Measurements from ENCODE around the gene KRTAP9-8. TPM values are rescaled to one million over a fixed set of nuclear protein-coding genes. Genes with fewer than 3 reads are reported as not detected.
"Not testable (repeated sequence)": the region's sequence is repeated elsewhere in the genome, so short reads cannot be mapped to it uniquely, and the experiment has no call there.

KRTAP9-8 gene
- total RNA-seq, 2 experiments from 2014 or later = not detected

GRCh38 chr17:41267711-41268110 is 29.9 kb downstream of the KRTAP9-8 start:
- H3K36me3 Mint-ChIP-seq (ENCODE audit: low read depth) = no peaks in the 10 kb centered on the region
- H3K27ac Mint-ChIP-seq = no peak overlapping the region
- H3K4me1 Mint-ChIP-seq = peaks cover 8% of the 10 kb centered on the region
- H3K27me3 Mint-ChIP-seq = peaks cover 19% of the 10 kb centered on the region
- no peak overlapping the region for H3K4me3 Mint-ChIP-seq
- DNase-seq = no peak
- CTCF ChIA-PET = no interaction called here
- H3K9me3 Mint-ChIP-seq = no peaks in the 10 kb centered on the region
- POLR2A ChIA-PET = no interaction called here

GRCh38 chr17:41271323-41271722 is 33.5 kb downstream of the KRTAP9-8 start:
- DNase-seq; CTCF ChIA-PET; H3K4me1 Mint-ChIP-seq; H3K4me3 Mint-ChIP-seq; H3K36me3 Mint-ChIP-seq (ENCODE audit: low read depth); H3K27ac Mint-ChIP-seq; H3K9me3 Mint-ChIP-seq; POLR2A ChIA-PET: not testable (repeated sequence)
- peaks cover 16% of the 10 kb centered on the region for H3K27me3 Mint-ChIP-seq

GRCh38 chr17:41271858-41272257 is 34.1 kb downstream of the KRTAP9-8 start:
- Mint-ChIP-seq H3K36me3 (ENCODE audit: low read depth) (no peaks in the 10 kb centered on the region), H3K4me1 (peaks cover 8% of the 10 kb centered on the region), H3K27ac (no peak overlapping the region), H3K4me3 (no peak overlapping the region), H3K9me3 (no peaks in the 10 kb centered on the region), H3K27me3 (peaks cover 19% of the 10 kb centered on the region)
- ChIA-PET CTCF (no interaction called here), POLR2A (no interaction called here)
- no peak for DNase-seq

- POLR2A ChIA-PET = interaction anchor here (0.6 kb wide), 1 partner anchor 12 kb away, joined by 3 read pairs; no protein-coding TSS in a partner anchor
- H3K27ac Mint-ChIP-seq; H3K4me3 Mint-ChIP-seq; H3K36me3 Mint-ChIP-seq (ENCODE audit: low read depth); H3K9me3 Mint-ChIP-seq; CTCF ChIA-PET; H3K4me1 Mint-ChIP-seq; DNase-seq: not testable (repeated sequence)
- peaks cover 14% of the 10 kb centered on the region for H3K27me3 Mint-ChIP-seq
Measured at GRCh38 chr17:41275648-41276190, 37.9 kb downstream of the KRTAP9-8 start, which contains the start of gene KRTAP9-7. Gene KRTAP9-7, plus strand, starts transcription at chr17:41275698. Its CDS starts 0 bp downstream, at chr17:41275698.

GRCh38 chr17:41278176-41278955 is 40.6 kb downstream of the KRTAP9-8 start:
- Mint-ChIP-seq H3K4me3 (no peak overlapping the region), H3K9me3 (peaks cover 1% of the 10 kb centered on the region), H3K36me3 (ENCODE audit: low read depth) (no peaks in the 10 kb centered on the region), H3K27ac (no peak overlapping the region), H3K4me1 (no peaks in the 10 kb centered on the region), H3K27me3 (peaks cover 10% of the 10 kb centered on the region)
- DNase-seq = no peak
- ChIA-PET CTCF (no interaction called here), POLR2A (interaction anchor here (0.8 kb wide), 1 partner anchor 412 kb away, joined by 3 read pairs; no protein-coding TSS in a partner anchor)

- peaks cover 1% of the 10 kb centered on the region for H3K9me3 Mint-ChIP-seq
- no peak overlapping the region for H3K4me3 Mint-ChIP-seq
- H3K27me3 Mint-ChIP-seq = peaks cover 2% of the 10 kb centered on the region
- H3K4me1 Mint-ChIP-seq = no peaks in the 10 kb centered on the region
- DNase-seq = no peak
- no peaks in the 10 kb centered on the region for H3K36me3 Mint-ChIP-seq (ENCODE audit: low read depth)
- POLR2A ChIA-PET = no interaction called here
- no peak overlapping the region for H3K27ac Mint-ChIP-seq
- CTCF ChIA-PET = no interaction called here
Measured at GRCh38 chr17:41284043-41284442, 46.2 kb downstream of the KRTAP9-8 start.

- peaks cover 1% of the 10 kb centered on the region for H3K9me3 Mint-ChIP-seq
- H3K4me1 Mint-ChIP-seq = no peaks in the 10 kb centered on the region
- H3K27me3 Mint-ChIP-seq = peaks cover 2% of the 10 kb centered on the region
- CTCF ChIA-PET = no interaction called here
- POLR2A ChIA-PET = no interaction called here
- no peak overlapping the region for H3K27ac Mint-ChIP-seq
- H3K4me3 Mint-ChIP-seq = no peak overlapping the region
- DNase-seq = no peak
- H3K36me3 Mint-ChIP-seq (ENCODE audit: low read depth) = no peaks in the 10 kb centered on the region
Measured at GRCh38 chr17:41284546-41284945, 46.7 kb downstream of the KRTAP9-8 start.

- POLR2A ChIA-PET = no interaction called here
- peaks cover 4% of the 10 kb centered on the region for H3K27me3 Mint-ChIP-seq
- DNase-seq = no peak
- no peaks in the 10 kb centered on the region for H3K36me3 Mint-ChIP-seq (ENCODE audit: low read depth)
- no peaks in the 10 kb centered on the region for H3K9me3 Mint-ChIP-seq
- no peaks in the 10 kb centered on the region for H3K4me1 Mint-ChIP-seq
- H3K4me3 Mint-ChIP-seq = no peak overlapping the region
- CTCF ChIA-PET = no interaction called here
- no peak overlapping the region for H3K27ac Mint-ChIP-seq
Measured at GRCh38 chr17:41287050-41287449, 49.3 kb downstream of the KRTAP9-8 start.

Other genes with a start within 250 kb of the KRTAP9-8 start
- gene KRTAP3-3, start 243.8 kb upstream of the KRTAP9-8 start, total RNA-seq = not detected
- not detected for gene KRTAP3-2, start 238.1 kb upstream of the KRTAP9-8 start, total RNA-seq
- not detected for gene KRTAP3-1, start 228.9 kb upstream of the KRTAP9-8 start, total RNA-seq
- gene KRTAP1-5, start 210.8 kb upstream of the KRTAP9-8 start, total RNA-seq = not detected
- not detected for gene KRTAP1-4, start 207.8 kb upstream of the KRTAP9-8 start, total RNA-seq
- gene KRTAP1-3, start 203.1 kb upstream of the KRTAP9-8 start, total RNA-seq = not detected
- not detected for gene KRTAP1-1, start 196.5 kb upstream of the KRTAP9-8 start, total RNA-seq
- not detected for gene KRTAP2-1, start 190.7 kb upstream of the KRTAP9-8 start, total RNA-seq
- not detected for gene KRTAP2-2, start 182.8 kb upstream of the KRTAP9-8 start, total RNA-seq
- gene KRTAP2-3, start 177.9 kb upstream of the KRTAP9-8 start, total RNA-seq = not detected
- not detected for gene KRTAP2-4, start 172.1 kb upstream of the KRTAP9-8 start, total RNA-seq
- not detected for gene KRTAP4-7, start 153.8 kb upstream of the KRTAP9-8 start, total RNA-seq
- gene KRTAP4-8, start 139.9 kb upstream of the KRTAP9-8 start, total RNA-seq = not detected
- gene KRTAP4-16, start 135.8 kb upstream of the KRTAP9-8 start, total RNA-seq = not detected
- not detected for gene KRTAP4-9, start 132.6 kb upstream of the KRTAP9-8 start, total RNA-seq
- not detected for gene KRTAP4-11, start 119.6 kb upstream of the KRTAP9-8 start, total RNA-seq
- not detected for gene KRTAP4-12, start 113.8 kb upstream of the KRTAP9-8 start, total RNA-seq
- not detected for gene KRTAP4-6, start 97.5 kb upstream of the KRTAP9-8 start, total RNA-seq
- not detected for gene KRTAP4-5, start 88.2 kb upstream of the KRTAP9-8 start, total RNA-seq
- gene KRTAP4-4, start 77.3 kb upstream of the KRTAP9-8 start, total RNA-seq = not detected
- gene KRTAP4-3, start 69.8 kb upstream of the KRTAP9-8 start, total RNA-seq = not detected
- not detected for gene KRTAP4-2, start 59.8 kb upstream of the KRTAP9-8 start, total RNA-seq
- not detected for gene KRTAP4-1, start 53.1 kb upstream of the KRTAP9-8 start, total RNA-seq
- gene KRTAP9-1, start 48.1 kb upstream of the KRTAP9-8 start, total RNA-seq = not detected
- gene KRTAP9-2, start 11.4 kb upstream of the KRTAP9-8 start, total RNA-seq = not detected
- not detected for gene KRTAP9-3, start 5.5 kb upstream of the KRTAP9-8 start, total RNA-seq
- not detected for gene KRTAP9-4, start 11.7 kb downstream of the KRTAP9-8 start, total RNA-seq
- gene KRTAP9-9, start 17.4 kb downstream of the KRTAP9-8 start, total RNA-seq = not detected
- not detected for gene KRTAP9-6, start 27.4 kb downstream of the KRTAP9-8 start, total RNA-seq
- not detected for gene KRTAP9-7, start 37.7 kb downstream of the KRTAP9-8 start, total RNA-seq
- not detected for gene KRTAP29-1, start 64.9 kb downstream of the KRTAP9-8 start, total RNA-seq
- under 1 TPM in 1 of 2 experiments, not detected in 1; 0.13 TPM for gene KRTAP16-1, start 71.3 kb downstream of the KRTAP9-8 start, total RNA-seq
- gene KRTAP17-1, start 77.7 kb downstream of the KRTAP9-8 start, total RNA-seq = not detected
- not detected for gene KRT33A, start 112.8 kb downstream of the KRTAP9-8 start, total RNA-seq
- not detected for gene KRT33B, start 131.8 kb downstream of the KRTAP9-8 start, total RNA-seq
- gene KRT34, start 144.3 kb downstream of the KRTAP9-8 start, total RNA-seq = not detected
- gene KRT31, start 159.6 kb downstream of the KRTAP9-8 start, total RNA-seq = not detected
- not detected for gene KRT37, start 186.6 kb downstream of the KRTAP9-8 start, total RNA-seq
- gene KRT38, start 203.0 kb downstream of the KRTAP9-8 start, total RNA-seq = not detected
- not detected for gene KRT32, start 229.4 kb downstream of the KRTAP9-8 start, total RNA-seq
- not detected for gene KRT35, start 243.2 kb downstream of the KRTAP9-8 start, total RNA-seq

Measured in activated CD4-positive, alpha-beta memory T cell treated with anti-CD3 and anti-CD28 coated beads, Interleukin-2, amount 10 ng/mL, durations not matched to agents 7 days and 5 days (primary cell).